GM12891 (cell line): ENCODE results near the gene ENAH.

Experiments
- POLR2A ChIP-seq: IDR thresholded peaks from 2 replicates; pipeline ENCODE4 v1.6.1; 2011; ENCODE audit warnings: low read depth, low read length, control low read depth
- POLR2AphosphoS5 ChIP-seq: IDR thresholded peaks from 2 replicates; pipeline ENCODE4 v1.6.1; 2011; ENCODE audit warnings: low read depth, low read length, control low read depth
- SPI1 ChIP-seq: IDR thresholded peaks from 2 replicates; pipeline ENCODE4 v1.6.1; 2011; ENCODE audit warnings: low read depth, low read length, control low read depth
- TAF1 ChIP-seq: IDR thresholded peaks from 2 replicates; pipeline ENCODE4 v1.6.1; 2011; ENCODE audit warnings: low read depth, low read length, control low read depth

DNA sequence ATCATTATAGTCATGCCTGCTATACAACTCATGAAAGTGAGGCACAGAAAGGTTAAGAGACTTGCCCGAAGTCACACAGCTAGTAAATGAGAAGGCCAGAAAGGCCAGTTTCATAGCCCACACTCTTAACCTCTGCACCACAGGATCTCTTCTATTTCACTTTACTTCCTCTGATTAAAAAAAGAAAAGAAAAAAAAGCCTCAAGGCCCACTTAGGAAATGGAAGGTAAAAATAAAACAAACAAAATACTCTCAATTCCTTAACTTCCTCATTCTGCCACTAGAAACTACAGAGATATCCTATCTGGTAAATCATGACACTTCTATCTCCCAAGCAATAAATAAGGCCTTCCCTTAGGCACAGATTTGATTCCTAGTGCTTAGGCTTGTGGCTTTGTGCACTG, 7.6 kb upstream of the ENAH start:
- TF ChIP-seq POLR2A (no peak), TAF1 (no peak), POLR2AphosphoS5 (no peak), SPI1 (no peak)
